HG03103 (cell line): ENCODE results near the gene C19orf33.

Source experiments
- ATAC-seq: cut with Tn5 transposase; IDR thresholded peaks from one replicate; pipeline ENCODE4 v1.9.1; 2021; ENCODE audit warnings: low read depth; ENCODE audit not compliant: unreplicated experiment

C19orf33 gene

GRCh38 chr19:38308006-38308766, 4.1 kb downstream of the C19orf33 start:
- no peak for ATAC-seq

GRCh38 chr19:38308926-38309614, 5.0 kb downstream of the C19orf33 start:
- no peak for ATAC-seq

GRCh38 chr19:38309615-38310278, 5.7 kb downstream of the C19orf33 start:
- no peak for ATAC-seq

GRCh38 chr19:38310279-38310670, 6.2 kb downstream of the C19orf33 start:
- no peak for ATAC-seq

GRCh38 chr19:38310986-38311385, 6.9 kb downstream of the C19orf33 start:
- ATAC-seq = no peak

GRCh38 chr19:38315657-38316476, 11.8 kb downstream of the C19orf33 start, which contains the start of gene YIF1B:
Gene YIF1B (minus strand): TSS chr19:38315947. CDS start chr19:38315917, 30 bp downstream.
- peak; percentile 80 for ATAC-seq

- ATAC-seq = no peak
Measured at GRCh38 chr19:38316477-38317067, 12.5 kb downstream of the C19orf33 start.

GRCh38 chr19:38317104-38317612, 13.1 kb downstream of the C19orf33 start:
- ATAC-seq = no peak

GRCh38 chr19:38318660-38319059, 14.6 kb downstream of the C19orf33 start:
- no peak for ATAC-seq

- no peak for ATAC-seq
Measured at GRCh38 chr19:38319421-38320258, 15.6 kb downstream of the C19orf33 start, which contains the start of gene KCNK6. Gene KCNK6 (plus strand): TSS chr19:38319845. CDS start chr19:38319951, 106 bp downstream.

GRCh38 chr19:38320969-38321339, 16.9 kb downstream of the C19orf33 start:
- no peak for ATAC-seq

- ATAC-seq = no peak
Measured at GRCh38 chr19:38321646-38322196, 17.7 kb downstream of the C19orf33 start.

- no peak for ATAC-seq
Measured at GRCh38 chr19:38323291-38323690, 19.2 kb downstream of the C19orf33 start.

GRCh38 chr19:38324431-38324830, 20.4 kb downstream of the C19orf33 start:
- ATAC-seq = no peak

- ATAC-seq = no peak
Measured at GRCh38 chr19:38326591-38326990, 22.5 kb downstream of the C19orf33 start.

GRCh38 chr19:38329651-38330050, 25.6 kb downstream of the C19orf33 start:
- no peak for ATAC-seq

- no peak for ATAC-seq
Measured at GRCh38 chr19:38331728-38332127, 27.7 kb downstream of the C19orf33 start.

- no peak for ATAC-seq
Measured at GRCh38 chr19:38333245-38333644, 29.2 kb downstream of the C19orf33 start.
